SU-DHL-6 (cell line): ENCODE data around the gene SNW1.

ENCODE experiments used
- EZH2phosphoT487 ChIP-seq: fragments of 200-600 bp; sonication (generic), shearing (Covaris generic); conservative IDR thresholded peaks from 2 replicates; pipeline ENCODE4 v1.6.1; 2018; ENCODE audit warnings: mild to moderate bottlenecking, antibody characterized with exemption, low read length, moderate library complexity, mixed read lengths
- TF ChIP-seq, protein P1 (sequence below): fragments of 200-600 bp; sonication (generic); IDR thresholded peaks from one replicate; pipeline ENCODE4 v1.5.1; 2017; ENCODE audit warnings: antibody characterized with exemption, mild to moderate bottlenecking, low read length, moderate library complexity; ENCODE audit not compliant: insufficient read depth, poor library complexity, severe bottlenecking

GRCh38 chr14:77730976-77731497 is 29.9 kb downstream of the SNW1 start:
- TF ChIP-seq EZH2phosphoT487, result no peak
- TF ChIP-seq, protein P1, sequence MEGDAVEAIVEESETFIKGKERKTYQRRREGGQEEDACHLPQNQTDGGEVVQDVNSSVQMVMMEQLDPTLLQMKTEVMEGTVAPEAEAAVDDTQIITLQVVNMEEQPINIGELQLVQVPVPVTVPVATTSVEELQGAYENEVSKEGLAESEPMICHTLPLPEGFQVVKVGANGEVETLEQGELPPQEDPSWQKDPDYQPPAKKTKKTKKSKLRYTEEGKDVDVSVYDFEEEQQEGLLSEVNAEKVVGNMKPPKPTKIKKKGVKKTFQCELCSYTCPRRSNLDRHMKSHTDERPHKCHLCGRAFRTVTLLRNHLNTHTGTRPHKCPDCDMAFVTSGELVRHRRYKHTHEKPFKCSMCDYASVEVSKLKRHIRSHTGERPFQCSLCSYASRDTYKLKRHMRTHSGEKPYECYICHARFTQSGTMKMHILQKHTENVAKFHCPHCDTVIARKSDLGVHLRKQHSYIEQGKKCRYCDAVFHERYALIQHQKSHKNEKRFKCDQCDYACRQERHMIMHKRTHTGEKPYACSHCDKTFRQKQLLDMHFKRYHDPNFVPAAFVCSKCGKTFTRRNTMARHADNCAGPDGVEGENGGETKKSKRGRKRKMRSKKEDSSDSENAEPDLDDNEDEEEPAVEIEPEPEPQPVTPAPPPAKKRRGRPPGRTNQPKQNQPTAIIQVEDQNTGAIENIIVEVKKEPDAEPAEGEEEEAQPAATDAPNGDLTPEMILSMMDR, result no peak
